Lower lobe of right lung (tissue), 2 donors: Measurements from ENCODE around the gene STRIP2. TPM values are rescaled to one million over a fixed set of nuclear protein-coding genes. Genes with fewer than 3 reads are reported as not detected.
"Not testable (repeated sequence)": the region's sequence is repeated elsewhere in the genome, so short reads cannot be mapped to it uniquely, and the experiment has no call there.

Source experiments
- ATAC-seq, 2 donors: fragments of 200-7000 bp; cut with Tn5 transposase; one replicate each; pipeline ENCODE4 v1.9.1; 2020 to 2022; ENCODE audit warnings: mild to moderate bottlenecking in 2 of 2, moderate library complexity in 2 of 2
- DNase-seq: peaks from one replicate; pipeline ENCODE4 v3.0.0-alpha.2; 2020
- H3K27ac ChIP-seq: fragments of 200-600 bp; one replicate; pipeline ENCODE4 v1.8.0; 2022
- H3K27me3 ChIP-seq: fragments of 200-600 bp; one replicate; pipeline ENCODE4 v1.8.0; 2022; ENCODE audit warnings: low read depth
- H3K36me3 ChIP-seq: fragments of 200-600 bp; one replicate; pipeline ENCODE4 v1.8.0; 2022; ENCODE audit warnings: mild to moderate bottlenecking
- H3K4me1 ChIP-seq: fragments of 200-600 bp; one replicate; pipeline ENCODE4 v1.8.0; 2022
- H3K4me3 ChIP-seq: fragments of 200-600 bp; one replicate; pipeline ENCODE4 v1.8.0; 2022; ENCODE audit warnings: mild to moderate bottlenecking
- H3K9me3 ChIP-seq: fragments of 200-600 bp; one replicate; pipeline ENCODE4 v1.8.0; 2022
- CTCF ChIP-seq: fragments of 200-600 bp; IDR thresholded peaks from one replicate; pipeline ENCODE4 v1.8.0; 2022; ENCODE audit warnings: antibody characterized with exemption, mild to moderate bottlenecking
- intact Hi-C: fragments of 100-400 bp; cut with DNase I; formaldehyde crosslinking; loops from one replicate; pipeline ENCODE4 v1.11.0; 2022
- total RNA-seq: library from RNA; stranded (reverse); fragmentation: NEBNext Ultra II Directional; extraction: Animal tissue kit (Norgen Biotek cat#: 25700); gene quantifications from one replicate; pipeline ENCODE4 v1.2.1, GENCODE V29; 2021
- donor health status: DM: no; HTN: yes; CAD: no; lungs with severe emphysema.

Gene STRIP2
- total RNA-seq, 1 donor from 2014 or later: 1.3 TPM

DNA sequence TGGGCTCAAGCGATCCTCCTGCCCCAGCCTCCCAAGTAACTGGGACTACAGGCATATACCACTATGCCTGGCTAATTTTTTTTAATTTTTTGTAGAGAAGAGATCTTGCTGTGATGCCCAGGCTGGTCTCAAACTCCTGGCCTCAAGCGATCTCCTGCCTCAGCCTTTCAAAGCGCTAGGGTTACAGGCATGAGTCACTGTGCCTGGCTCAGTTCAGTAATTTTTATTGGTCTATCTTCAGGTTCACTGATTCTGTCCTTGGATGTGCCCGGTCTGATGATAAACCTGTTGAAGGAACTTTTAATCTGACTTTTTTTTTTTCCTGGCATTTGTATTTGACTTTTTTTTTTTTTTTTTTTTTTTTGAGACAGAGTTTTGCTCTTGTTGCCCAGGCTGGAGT lies 40.1 kb upstream of the STRIP2 start:
- Histone ChIP-seq H3K9me3 (no peaks in the 10 kb centered on the region), H3K4me3 (no peak overlapping the region), H3K4me1 (no peaks in the 10 kb centered on the region), H3K36me3 (peaks cover 45% of the 10 kb centered on the region), H3K27ac (no peak overlapping the region), H3K27me3 (no peaks in the 10 kb centered on the region)
- no peak for TF ChIP-seq CTCF
- DNase-seq (no peak), ATAC-seq (no peak)
- intact Hi-C loops: no loop called here

- intact Hi-C loops: no loop called here
- Histone ChIP-seq H3K4me1 (no peaks in the 10 kb centered on the region), H3K4me3 (no peak overlapping the region), H3K9me3 (no peaks in the 10 kb centered on the region), H3K36me3 (peaks cover 44% of the 10 kb centered on the region), H3K27me3 (no peaks in the 10 kb centered on the region), H3K27ac (no peak overlapping the region)
- no peak for TF ChIP-seq CTCF
- DNase-seq (no peak), ATAC-seq (no peak)
Measured at GRCh38 chr7:129394982-129395914, 39.0 kb upstream of the STRIP2 start.

DNA sequence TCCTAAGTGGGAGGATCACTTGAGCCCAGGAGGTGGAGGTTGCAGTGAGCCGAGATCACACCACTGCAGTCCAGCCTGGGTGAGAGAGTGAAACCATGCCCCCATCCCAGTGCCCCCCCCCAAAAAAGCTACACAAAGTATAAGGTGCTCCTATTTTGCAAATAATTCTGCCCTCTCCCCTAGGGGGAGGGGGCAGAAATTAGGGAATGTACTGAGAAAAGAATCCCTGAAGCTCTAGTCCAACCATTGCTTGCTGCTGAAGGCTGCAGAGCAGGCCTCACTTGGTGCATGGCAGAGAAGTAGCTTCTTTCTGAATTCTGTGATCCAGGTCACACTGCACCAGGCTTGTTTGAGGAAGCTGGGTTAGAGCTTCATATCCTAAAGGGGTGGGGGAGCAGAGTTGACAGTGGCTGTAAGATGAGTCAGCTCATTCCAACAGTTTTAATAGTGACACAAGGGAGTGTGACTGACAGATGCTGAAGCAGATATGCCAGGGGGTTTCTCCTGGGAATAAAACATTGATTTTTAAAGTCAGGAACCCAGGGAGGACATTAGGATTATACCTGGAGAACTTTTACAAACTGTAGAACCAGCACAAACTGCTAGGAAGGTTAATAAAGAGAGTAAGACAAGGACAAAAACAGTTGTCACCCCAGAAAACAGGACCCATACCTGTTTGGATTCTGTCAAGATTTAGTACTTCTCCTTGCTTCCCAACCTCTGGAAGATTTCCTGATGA lies 32.8 kb upstream of the STRIP2 start:
- H3K36me3 ChIP-seq: peaks cover 77% of the 10 kb centered on the region
- ATAC-seq (no peak), DNase-seq (no peak)
- H3K4me3 ChIP-seq: no peak overlapping the region
- no peaks in the 10 kb centered on the region for H3K4me1 ChIP-seq
- intact Hi-C loops: no loop called here
- H3K27me3 ChIP-seq: no peaks in the 10 kb centered on the region
- no peak overlapping the region for H3K27ac ChIP-seq
- no peaks in the 10 kb centered on the region for H3K9me3 ChIP-seq
- no peak for TF ChIP-seq CTCF

- Histone ChIP-seq H3K27me3 (no peaks in the 10 kb centered on the region), H3K27ac (no peak overlapping the region), H3K4me1 (no peaks in the 10 kb centered on the region), H3K36me3 (peaks cover 83% of the 10 kb centered on the region), H3K9me3 (no peaks in the 10 kb centered on the region), H3K4me3 (no peak overlapping the region)
- ATAC-seq (no peak), DNase-seq (no peak)
- intact Hi-C loops: no loop called here
- no peak for TF ChIP-seq CTCF
Measured at GRCh38 chr7:129401967-129402860, 32.0 kb upstream of the STRIP2 start.

DNA sequence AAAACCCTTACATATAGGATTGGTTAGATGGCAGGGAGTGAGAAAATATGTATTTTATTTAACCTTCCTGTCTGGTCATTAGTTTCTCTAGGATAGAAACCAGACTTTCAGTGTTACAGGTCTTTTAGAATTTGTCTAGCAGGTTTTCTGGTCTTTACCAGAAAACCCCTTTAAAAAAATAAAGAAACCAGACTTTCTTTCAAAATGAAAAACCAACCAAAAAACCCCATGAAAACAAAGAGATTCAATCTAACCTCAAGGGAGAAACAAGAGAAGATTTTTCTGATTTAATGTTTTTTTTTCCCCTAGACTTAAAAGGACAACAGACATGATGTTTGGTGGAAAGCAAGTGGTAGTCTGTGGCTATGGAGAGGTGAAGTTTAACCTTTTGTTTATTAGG lies 28.7 kb upstream of the STRIP2 start:
- Histone ChIP-seq H3K9me3 (no peaks in the 10 kb centered on the region), H3K4me3 (no peak overlapping the region), H3K4me1 (no peaks in the 10 kb centered on the region), H3K27me3 (no peaks in the 10 kb centered on the region), H3K36me3 (peaks cover 81% of the 10 kb centered on the region), H3K27ac (no peak overlapping the region)
- no peak for TF ChIP-seq CTCF
- DNase-seq (no peak), ATAC-seq (no peak)
- intact Hi-C loops: no loop called here

DNA sequence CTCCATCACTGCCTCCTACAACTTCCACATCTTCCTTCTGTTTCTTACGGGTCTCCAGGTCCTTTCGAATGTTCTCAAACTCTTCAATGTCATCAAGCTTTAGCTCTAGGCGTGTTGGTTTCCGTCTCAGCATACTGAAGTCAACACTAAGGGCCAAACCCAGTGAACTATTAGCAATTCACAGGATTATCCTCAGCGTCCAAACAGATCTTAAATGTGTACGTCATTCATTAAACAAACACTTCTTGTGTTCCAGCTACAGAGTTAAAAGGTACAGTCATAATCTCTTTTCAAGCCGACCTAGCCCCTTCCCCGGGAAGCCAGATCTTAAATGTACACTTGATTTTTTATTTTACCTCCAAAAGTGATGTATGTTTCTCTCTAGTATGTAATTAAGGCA lies 24.0 kb upstream of the STRIP2 start:
- H3K27me3 ChIP-seq, H3K9me3 ChIP-seq, DNase-seq, H3K4me1 ChIP-seq, intact Hi-C loops, H3K27ac ChIP-seq, H3K4me3 ChIP-seq: not testable (repeated sequence)
- ATAC-seq: peak in 1 of 2 donors; percentile 39
- peaks cover 81% of the 10 kb centered on the region for H3K36me3 ChIP-seq
